ENCODE data around the gene NAT8L. TPM values are rescaled to one million over a fixed set of nuclear protein-coding genes. Genes with fewer than 3 reads are reported as not detected.
A peak's percentile ranks its signal among the peaks of the same experiment; 100 is the strongest.

The NAT8L gene
- total RNA-seq, 2 donors from 2014 or later = 0.06 to 0.25 TPM

DNA sequence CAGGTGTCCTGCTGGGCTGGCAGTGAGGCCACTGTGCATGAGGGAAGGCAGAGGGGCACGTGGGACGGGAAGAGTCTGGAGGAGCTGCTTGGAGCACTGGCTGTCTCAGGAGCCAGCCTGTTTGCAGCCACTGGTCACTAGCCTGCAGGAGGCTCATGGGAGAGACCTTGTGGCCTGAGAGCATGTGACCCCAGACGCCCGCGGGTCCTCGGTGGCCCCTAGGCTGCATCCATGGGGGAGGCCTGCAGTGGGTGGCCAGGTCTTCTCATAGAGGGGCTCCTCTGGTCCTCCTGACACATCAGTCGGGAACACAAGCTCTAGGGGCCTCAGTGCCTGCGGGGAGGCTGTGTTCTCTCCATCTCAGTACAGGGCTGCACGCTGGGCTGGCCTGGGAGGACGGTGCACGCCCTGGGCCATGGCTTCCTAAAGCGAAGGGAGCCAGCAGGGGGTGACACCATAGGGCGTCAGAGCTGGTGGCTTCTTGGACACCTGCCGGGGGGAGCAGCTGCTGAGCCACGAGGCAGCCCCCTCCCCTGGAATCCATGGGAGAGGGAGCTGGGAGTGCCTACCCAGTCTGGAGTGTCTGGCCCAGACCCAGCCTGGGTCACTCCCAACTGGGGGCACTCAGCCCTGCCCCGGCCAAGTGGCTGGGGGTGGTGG, 12.3 kb downstream of the NAT8L start:
- no peak for DNase-seq
- ATAC-seq = no peak
- intact Hi-C loops (cut with DNase I, micrococcal nuclease) = no loop called here

DNA sequence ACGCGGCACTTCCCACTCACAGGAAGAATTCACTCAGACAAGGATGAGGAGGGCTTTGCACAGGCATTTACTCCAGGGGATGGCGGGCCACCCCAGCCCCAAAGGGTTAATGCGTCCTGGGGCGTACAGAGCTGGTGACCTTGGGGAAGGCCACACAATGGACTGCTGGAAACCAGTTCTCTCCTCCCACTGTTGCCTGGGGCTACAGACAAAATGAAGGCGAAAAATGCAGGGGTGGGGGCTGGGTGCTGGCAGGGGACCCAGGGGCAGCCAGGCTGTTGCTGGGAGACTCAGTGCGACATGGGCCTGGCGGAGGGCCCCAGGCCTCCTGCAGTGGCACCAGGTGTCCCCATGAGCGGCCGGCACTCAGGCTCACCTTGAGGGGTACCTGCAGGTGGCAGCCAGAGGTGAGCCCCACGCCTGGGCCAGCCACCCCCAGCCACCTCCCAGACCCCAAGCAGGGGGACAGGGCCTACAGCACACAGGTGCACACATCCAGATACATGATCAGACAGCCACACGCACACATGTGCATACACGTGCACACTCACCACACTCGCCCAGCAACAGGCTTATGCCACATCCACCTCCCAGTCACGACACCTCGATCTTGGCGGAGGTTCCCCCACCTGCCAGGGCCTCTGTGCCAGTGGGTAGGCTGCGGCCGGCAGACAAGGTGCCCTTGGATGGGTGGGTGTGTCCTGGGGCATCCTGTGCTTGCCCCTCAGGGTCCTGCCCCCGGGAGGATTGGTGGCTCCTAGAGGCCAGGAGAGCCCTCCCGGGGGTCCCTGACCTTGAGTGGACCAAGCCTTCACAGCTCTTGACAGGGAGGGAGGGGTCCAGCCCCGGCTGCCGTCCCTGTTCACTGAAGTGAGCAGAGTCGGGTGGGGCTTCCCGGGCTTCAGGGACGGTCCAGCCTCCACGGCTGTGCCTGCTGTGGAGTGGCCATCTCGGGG, 13.1 kb downstream of the NAT8L start:
- intact Hi-C loops (cut with DNase I, micrococcal nuclease) = no loop called here
- no peak for ATAC-seq
- DNase-seq = no peak

DNA sequence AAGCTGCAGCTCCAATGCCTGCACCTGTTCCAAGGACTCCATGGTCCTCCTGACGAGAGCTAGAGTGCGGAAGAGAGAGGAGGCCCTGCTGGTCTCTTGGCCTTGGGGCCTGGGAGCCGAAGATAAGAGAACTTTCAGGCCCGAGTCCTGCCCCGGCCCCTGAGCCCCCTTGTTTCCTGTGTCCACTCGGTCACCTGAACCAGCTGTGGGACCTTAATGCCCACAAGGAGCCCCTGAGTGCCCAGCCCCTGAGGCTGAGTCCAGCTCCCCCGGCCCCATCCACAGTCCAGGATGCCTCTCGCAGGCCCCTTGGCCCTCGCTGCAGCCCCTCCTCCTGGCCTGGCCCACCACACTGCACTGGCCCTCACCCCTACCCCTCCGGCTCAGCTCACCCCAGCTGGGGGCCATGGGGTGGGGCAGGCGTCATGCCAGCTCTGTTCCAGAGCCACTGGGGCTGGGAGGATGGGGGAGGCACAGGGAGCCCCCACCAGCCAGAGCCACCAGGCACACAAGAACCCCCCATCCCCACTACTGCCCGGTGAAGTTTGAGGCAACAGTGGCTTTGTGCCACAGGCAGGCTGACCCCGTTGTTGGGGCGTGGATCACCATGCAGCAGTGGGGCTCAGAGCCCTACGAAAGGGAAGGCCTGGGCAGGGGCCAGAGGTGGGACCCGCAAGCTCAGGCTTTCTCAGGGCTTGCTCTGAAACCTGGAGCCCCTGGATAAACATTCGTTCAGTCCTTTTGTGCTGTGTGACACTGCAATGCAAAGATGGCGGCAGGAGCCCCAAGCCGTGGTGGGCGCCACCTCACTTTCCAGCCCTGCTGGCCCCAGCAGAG, 14.1 kb downstream of the NAT8L start:
- DNase-seq (peak in 1 of 2 donors; percentile 21), ATAC-seq (no peak)
- intact Hi-C loops (cut with DNase I, micrococcal nuclease) = no loop called here

DNA sequence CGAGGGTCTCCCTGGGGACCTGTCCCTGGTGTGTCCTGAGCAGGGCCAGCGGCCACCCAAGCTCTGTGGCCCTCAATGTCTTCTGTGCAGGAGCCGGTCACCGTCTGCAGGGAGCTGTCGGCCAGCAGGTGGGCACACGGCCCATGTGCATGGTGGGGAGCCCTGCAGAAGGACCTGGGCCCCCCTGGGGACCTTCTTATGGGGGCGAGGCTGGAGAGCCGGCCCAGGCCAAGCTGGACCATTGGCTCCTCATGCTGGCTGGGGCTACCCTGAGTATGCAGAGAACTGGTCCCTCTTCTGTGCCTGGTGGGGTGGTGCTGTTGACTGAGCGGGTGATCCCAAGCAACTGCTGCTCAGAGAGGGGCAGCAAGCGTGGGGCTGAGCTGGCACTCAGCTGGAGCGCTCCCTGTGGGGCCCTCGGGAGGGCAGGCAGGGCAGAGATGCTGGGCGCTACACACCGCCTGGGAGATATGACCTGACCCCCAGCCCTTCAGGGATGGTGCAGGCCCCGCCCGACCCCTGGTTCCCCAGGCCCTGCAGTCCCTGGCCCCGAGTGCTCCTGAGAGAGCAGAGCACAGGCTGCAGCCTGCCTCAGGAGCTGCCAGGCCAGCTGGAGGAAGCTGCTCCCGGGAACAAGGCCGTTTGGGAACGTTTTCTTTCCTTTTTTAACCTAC, 14.8 kb downstream of the NAT8L start:
- intact Hi-C loops (cut with DNase I, micrococcal nuclease) = no loop called here
- no peak for ATAC-seq
- peak in 1 of 2 donors; percentile 5 for DNase-seq

DNA sequence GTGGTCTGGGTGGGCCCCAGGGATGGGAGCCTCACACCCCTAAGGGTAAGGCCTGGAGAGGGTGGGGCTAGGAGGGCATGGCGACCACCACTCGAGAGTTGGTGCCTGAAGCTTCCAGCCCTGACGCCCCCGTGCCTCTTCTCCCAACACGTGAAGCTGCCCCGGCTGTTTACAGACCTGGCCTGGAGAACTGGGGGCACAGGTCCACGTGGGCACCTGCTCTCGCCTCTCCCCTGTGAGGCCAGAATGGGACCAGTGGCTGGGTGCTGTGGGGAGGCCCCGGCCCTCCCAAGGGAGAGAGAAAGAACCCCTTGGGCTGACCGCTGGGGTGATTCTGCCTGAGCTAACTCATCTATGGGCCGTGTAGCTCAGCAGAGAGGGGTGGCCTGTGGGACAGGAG, 15.5 kb downstream of the NAT8L start:
- DNase-seq (no peak), ATAC-seq (no peak)
- intact Hi-C loops (cut with DNase I, micrococcal nuclease) = no loop called here

DNA sequence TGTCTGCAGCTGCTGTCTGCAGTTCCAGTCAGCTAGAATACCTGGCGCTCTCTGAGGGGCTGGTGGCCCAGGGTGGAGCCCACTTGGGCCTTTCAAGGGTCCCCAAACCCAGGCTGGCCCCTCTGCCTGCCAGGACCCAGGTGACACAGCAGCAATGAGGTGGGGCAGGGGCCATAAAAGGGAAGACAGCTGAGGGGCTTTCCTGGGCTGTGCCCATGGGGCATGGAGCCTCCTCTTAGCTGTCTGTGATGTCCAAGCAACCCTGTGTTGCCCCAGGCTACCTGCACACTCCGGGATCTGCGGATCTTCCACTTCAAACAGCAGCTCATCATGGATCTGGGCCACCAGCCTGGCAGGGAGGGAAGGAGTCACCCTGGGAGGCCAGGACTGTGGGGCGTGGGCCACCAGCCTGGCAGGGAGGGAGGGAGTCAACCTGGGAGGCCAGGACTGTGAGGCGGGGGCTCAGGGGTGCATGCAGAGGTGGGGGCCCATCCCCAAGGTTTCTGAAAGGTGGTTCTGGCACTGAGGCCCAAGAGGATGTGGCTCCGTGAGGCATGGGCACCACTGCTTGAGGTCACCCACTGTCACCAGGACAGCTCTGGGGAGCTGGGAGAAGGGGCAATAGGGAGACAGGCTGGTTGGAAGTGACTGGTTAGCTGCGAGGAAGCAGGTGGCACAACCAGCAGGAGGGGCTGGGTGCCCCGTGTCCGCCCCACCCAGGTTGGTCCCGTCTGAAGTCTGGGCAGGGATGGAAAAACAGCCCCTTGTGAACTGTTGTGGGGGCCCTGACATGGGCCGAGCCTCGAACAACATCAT, 16.3 kb downstream of the NAT8L start:
- intact Hi-C loops (cut with DNase I, micrococcal nuclease) = no loop called here
- no peak for DNase-seq
- ATAC-seq = no peak

DNA sequence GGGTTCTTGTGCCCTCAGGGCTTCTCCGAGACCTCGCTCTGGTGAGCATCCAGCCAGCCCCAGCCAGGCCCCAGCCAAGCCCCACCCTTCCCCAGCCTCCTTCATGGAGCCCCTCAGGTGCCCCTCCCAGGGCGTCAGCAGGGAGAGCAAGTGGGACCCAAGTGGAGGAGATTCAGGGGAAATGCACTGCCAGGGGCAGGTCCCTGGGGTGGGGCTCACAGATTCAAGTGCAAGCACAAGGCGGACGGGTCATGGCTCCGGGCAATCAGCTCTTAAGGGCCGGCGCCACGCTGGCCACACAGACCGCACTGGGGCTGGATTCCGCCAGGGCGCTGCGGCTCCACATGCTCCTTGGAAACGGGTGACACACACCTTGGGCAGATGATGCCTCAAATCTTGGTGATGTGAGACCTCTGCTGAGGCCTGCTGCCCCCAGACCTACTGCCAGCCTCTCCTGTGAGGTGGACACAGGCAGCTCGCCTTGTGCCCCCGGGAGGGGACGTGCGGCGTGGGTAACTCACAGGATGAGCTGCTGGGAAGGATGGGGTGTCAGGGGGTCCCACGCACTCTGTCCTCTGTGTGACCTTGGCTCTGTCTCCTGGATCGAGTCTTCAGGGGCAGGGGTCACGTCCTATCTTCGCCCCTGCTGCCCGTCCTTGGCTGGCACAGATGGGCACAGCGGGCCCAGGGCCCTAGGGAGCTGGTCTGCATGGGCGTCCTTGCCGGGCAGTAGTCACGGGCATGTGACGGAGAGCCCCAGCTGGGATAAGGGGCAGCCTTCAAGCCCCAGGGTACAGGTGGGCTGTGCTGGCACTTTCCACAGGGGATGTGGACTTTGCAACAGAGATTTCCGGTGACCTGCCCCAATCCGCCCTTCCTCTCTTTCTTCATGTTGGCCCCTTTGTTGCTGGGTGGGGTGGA, 17.1 kb downstream of the NAT8L start:
- intact Hi-C loops (cut with DNase I, micrococcal nuclease) = no loop called here
- ATAC-seq (no peak), DNase-seq (no peak)

DNA sequence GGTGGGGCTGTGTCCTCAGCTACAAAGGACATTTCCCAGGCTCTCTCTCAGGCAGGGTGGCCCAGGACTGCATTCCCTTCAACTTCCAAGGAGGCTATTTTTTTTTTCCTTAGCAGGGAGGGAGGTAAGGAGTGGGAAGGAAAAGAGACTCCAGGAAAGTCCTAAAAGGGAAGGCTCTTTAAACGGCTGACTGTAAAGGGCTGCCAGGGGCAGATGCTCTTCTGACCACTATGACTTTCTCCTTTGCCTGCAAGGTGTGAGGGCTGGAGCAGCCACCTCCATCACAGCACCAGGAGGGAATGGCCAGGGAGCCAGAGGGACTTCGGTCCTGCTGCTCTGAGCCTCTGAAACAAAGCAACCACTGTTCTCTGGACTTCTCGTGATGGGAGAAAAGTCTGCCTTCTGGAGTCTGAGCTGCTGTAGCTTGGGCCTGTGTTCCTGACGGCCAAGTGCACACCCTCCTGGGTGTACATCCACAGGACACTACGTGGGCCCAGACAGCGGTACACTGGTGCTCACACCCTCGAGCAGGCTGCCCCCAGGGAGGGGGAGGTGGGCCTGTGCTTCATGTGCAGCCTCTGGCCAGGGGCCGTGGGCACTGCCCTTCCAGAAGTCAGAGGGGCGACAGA, 17.9 kb downstream of the NAT8L start:
- DNase-seq = no peak
- no peak for ATAC-seq
- intact Hi-C loops (cut with DNase I, micrococcal nuclease) = no loop called here

DNA sequence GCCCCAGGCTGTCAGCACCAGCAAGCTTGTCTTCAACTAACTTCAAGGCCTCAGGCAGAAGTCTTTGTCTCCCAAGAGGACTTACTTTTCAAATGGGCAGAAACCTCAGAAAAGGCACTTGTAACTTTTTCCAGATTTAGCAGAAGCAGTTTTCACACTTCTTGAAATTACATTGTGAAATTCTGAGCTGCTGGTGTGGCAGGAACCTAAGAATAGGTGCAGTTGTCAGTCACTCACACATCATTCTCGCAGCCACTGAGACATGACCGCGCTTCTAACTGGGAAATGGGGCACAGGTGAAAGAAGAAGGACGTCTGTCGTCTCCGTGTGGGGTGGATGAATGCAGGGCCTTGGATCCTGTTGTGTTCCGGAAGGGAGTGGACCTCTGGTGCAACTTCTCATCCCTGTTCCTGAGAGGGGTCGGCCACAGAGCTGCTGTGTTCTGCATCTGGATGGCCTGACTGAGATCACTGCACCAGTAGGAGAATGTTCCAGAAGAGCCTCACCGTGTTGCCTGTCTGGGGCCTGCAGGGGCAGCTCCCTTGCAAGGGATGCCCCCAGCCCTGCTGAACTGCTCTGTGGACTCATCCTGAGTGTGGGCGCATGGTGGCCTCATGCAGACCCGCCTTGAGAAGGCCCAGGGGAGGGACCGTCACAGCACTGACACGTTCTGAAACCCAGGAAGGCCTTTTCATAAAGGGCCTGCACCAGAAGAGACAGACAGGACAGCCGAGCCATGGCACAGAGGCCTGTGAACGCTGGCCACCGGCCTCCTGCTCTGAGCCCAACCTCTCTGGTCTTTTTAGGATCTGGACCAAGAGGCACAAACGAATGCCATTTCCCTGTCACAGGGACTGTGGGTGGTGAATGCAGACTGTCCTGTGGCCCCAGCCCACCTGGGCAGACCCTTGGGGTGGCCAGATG, 18.7 kb downstream of the NAT8L start:
- DNase-seq (no peak), ATAC-seq (no peak)
- intact Hi-C loops (cut with DNase I, micrococcal nuclease) = no loop called here

DNA sequence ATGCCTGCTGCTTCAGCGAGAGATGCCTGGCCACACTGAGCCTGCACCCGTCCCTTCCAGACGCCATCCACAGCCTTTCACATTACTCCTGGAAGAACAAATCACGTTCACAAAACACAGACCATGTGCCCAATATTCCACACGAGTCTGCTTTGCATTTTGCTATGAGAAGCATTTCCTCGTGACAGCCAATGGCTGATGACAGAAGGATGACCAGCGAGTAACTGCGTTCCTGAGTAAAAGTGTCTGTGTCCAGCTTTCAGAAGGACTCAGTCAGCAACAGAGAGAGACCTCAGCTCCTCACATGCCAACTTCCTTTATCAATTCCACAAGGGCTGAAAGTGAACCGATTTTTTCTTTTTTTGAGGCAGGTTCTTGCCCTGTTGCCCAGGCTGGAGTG, 19.5 kb downstream of the NAT8L start:
- intact Hi-C loops (cut with DNase I, micrococcal nuclease) = no loop called here
- ATAC-seq (no peak), DNase-seq (peak in 1 of 2 donors; percentile 5)

DNA sequence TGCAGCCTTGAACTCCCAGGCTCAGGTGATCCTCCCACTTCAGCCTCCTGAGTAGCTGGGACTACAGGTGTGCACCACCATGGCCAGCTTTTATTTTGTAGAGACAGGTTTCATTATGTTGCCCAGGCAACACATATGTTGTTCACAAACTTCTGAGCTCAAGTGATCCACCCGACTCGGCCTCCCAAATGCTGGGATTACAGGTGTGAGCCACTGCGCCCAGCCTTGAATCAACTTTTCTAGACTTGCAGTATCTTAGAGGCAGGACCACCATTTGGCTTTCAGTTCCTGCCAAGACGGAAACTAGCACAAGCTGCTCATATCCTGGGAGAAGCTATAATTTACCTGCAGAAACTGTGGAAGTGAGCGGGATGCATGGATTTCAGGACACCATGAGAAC, 19.9 kb downstream of the NAT8L start:
- ATAC-seq (no peak), DNase-seq (peak in 1 of 2 donors; percentile 7)
- intact Hi-C loops (cut with DNase I, micrococcal nuclease) = no loop called here

DNA sequence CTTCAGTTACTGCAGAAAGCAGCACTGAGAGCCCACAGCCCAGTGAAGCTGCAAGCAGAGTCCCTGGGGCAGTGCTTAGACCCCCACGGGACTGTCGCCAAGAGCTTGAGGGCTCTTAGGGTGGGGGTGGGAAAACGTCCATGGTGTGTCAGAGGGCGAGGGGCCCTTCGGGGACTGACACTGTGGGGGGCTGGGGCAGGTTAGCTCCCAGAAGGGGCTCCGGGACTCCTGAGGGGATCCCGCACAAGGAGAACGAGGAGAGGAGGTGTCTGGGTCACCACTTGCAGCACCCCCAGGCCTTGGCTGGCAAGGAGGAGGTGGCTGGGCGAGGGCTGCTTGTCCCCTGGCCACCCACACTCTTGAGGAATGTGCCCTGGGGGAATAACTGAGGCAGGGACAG, 20.8 kb downstream of the NAT8L start:
- DNase-seq (peak in 1 of 2 donors; percentile 13), ATAC-seq (no peak)
- intact Hi-C loops (cut with DNase I, micrococcal nuclease) = no loop called here

DNA sequence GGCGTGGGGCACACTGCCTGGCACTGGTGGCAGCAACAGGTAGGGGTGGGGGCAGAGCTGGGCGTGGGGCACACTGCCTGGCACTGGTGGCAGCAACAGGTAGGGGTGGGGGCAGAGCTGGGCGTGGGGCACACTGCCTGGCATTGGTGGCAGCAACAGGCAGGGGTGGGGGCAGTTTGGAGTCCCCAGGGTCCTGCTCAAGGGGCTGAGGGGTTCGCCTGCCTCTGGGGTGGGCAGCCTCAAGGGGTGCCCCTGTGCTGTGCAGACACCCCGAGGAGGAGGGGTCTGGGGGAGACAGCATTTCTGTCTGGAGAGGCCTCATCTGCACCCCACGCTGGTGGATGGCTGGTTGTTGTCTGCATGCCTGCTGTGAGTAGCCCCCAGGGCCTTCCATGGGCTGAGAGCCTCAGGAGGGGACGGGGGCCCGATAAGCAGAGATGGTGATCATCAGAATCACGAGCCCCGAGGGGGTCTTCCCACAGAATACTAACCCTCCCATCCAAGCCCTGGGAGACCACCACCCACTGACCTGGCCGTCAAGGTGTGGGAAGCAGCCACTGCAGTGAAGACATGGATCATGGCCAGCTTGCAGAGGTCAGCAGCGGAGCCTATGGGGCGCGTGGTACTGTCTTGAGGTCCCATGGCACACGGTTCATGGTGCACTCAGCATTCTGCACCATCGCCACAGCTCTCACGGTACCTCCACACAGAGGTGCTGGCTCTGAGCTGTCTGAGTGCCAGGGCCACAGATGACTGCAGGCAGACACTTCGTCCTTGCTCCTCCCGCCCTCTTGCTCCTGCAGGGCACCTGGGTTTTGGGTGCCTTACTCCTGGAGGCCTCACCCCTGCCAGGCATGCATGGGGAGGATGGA, 21.5 kb downstream of the NAT8L start:
- no peak for DNase-seq
- intact Hi-C loops (cut with DNase I, micrococcal nuclease) = no loop called here
- no peak for ATAC-seq

DNA sequence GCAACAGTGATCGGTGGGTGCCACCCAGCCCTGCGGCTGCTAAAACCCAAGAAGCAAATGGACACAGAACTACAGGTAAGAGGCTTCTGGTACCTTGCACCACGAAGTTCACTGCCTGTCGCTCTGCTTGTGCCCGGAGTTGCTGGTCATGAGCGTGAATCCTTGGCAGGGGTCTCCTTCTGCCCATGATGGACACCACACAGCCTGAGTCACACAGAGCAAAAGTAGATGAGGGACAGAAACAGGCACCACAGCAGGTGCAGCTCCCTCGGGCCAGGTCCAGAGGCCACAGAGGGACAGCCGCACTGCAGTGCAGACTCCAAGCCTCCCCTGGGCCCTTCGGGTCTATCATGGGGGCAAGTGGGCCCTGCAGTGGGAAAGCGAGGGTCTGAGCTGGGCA, 22.4 kb downstream of the NAT8L start:
- no peak for ATAC-seq
- DNase-seq = no peak
- intact Hi-C loops (cut with DNase I, micrococcal nuclease) = no loop called here

DNA sequence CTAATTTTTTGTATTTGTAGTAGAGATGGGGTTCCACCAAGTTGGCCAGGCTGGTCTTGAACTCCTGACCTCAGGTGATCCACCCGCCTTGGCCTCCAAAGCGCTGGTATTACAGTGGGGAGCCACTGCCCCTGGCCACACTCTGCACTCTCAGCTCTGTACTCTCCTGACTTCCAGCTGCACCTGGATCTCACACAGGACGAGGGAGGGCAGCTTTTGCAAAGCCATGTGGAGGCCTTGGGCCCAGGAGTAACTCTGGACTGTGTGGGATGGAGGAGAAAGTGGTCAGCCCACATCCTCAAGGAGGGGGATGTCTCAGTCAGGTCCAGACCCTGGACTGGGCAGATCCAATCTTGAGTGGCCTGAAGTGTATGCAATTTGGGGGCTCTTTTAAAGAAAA, 23.0 kb downstream of the NAT8L start:
- intact Hi-C loops (cut with DNase I, micrococcal nuclease) = no loop called here
- no peak for DNase-seq
- ATAC-seq = no peak
